ENCODE data around the gene CLSTN2. TPM values are rescaled to one million over a fixed set of nuclear protein-coding genes. Genes with fewer than 3 reads are reported as not detected.

CLSTN2 gene
- total RNA-seq, 4 donors from 2014 or later: 2.7 to 5.0 (median 3.1) TPM

GRCh38 chr3:140129768-140130284, 194.8 kb downstream of the CLSTN2 start:
- H3K27ac ChIP-seq: no peak overlapping the region
- H3K36me3 ChIP-seq: no peaks in the 10 kb centered on the region
- TF ChIP-seq CTCF (IDR thresholded peaks at IDR 0.05) (no peak), POLR2A (IDR thresholded peaks at IDR 0.05) (no peak)
- no peaks in the 10 kb centered on the region for H3K27me3 ChIP-seq
- H3K9me3 ChIP-seq: no peaks in the 10 kb centered on the region
- H3K4me1 ChIP-seq: no peaks in the 10 kb centered on the region
- no peak overlapping the region for H3K4me3 ChIP-seq
- DNase-seq: no peak

GRCh38 chr3:140131895-140132294, 196.9 kb downstream of the CLSTN2 start:
- DNase-seq: no peak
- Histone ChIP-seq H3K4me3 (no peak overlapping the region), H3K9me3 (no peaks in the 10 kb centered on the region), H3K27me3 (no peaks in the 10 kb centered on the region), H3K4me1 (no peaks in the 10 kb centered on the region), H3K27ac (no peak overlapping the region), H3K36me3 (no peaks in the 10 kb centered on the region)
- TF ChIP-seq CTCF (IDR thresholded peaks at IDR 0.05) (no peak), POLR2A (IDR thresholded peaks at IDR 0.05) (no peak)

- no peaks in the 10 kb centered on the region for H3K4me1 ChIP-seq
- no peak for TF ChIP-seq CTCF (IDR thresholded peaks at IDR 0.05)
- no peak for TF ChIP-seq POLR2A (IDR thresholded peaks at IDR 0.05)
- DNase-seq: no peak
- H3K9me3 ChIP-seq: no peaks in the 10 kb centered on the region
- H3K27ac ChIP-seq: no peak overlapping the region
- H3K27me3 ChIP-seq: no peaks in the 10 kb centered on the region
- no peaks in the 10 kb centered on the region for H3K36me3 ChIP-seq
- no peak overlapping the region for H3K4me3 ChIP-seq
Measured at GRCh38 chr3:140134231-140134965, 199.4 kb downstream of the CLSTN2 start.

- Histone ChIP-seq H3K9me3 (no peaks in the 10 kb centered on the region), H3K27me3 (no peaks in the 10 kb centered on the region), H3K36me3 (no peaks in the 10 kb centered on the region), H3K4me1 (no peaks in the 10 kb centered on the region), H3K27ac (no peak overlapping the region), H3K4me3 (no peak overlapping the region)
- no peak for TF ChIP-seq CTCF (IDR thresholded peaks at IDR 0.05)
- no peak for TF ChIP-seq POLR2A (IDR thresholded peaks at IDR 0.05)
- DNase-seq: no peak
Measured at GRCh38 chr3:140135461-140135860, 200.5 kb downstream of the CLSTN2 start.

- TF ChIP-seq CTCF (IDR thresholded peaks at IDR 0.05): no peak
- no peak for TF ChIP-seq POLR2A (IDR thresholded peaks at IDR 0.05)
- Histone ChIP-seq H3K4me1 (no peaks in the 10 kb centered on the region), H3K9me3 (no peaks in the 10 kb centered on the region), H3K27me3 (no peaks in the 10 kb centered on the region), H3K4me3 (no peak overlapping the region), H3K36me3 (no peaks in the 10 kb centered on the region), H3K27ac (no peak overlapping the region)
- DNase-seq: no peak
Measured at GRCh38 chr3:140143367-140144069, 208.5 kb downstream of the CLSTN2 start.
